Loucy (cell line): ENCODE measurements around the gene STARD13.

Experiments
- CTCF ChIP-seq: fragments of 200-600 bp; sonication (generic); conservative IDR thresholded peaks from 2 replicates; pipeline ENCODE4 v1.5.1; 2014; ENCODE audit warnings: mild to moderate bottlenecking, antibody characterized with exemption, low read length
- EZH2phosphoT487 ChIP-seq: fragments of 200-600 bp; IDR thresholded peaks from 2 replicates; pipeline ENCODE4 v1.6.1; 2018; ENCODE audit warnings: antibody characterized with exemption, mild to moderate bottlenecking, moderate library complexity, borderline replicate concordance

DNA sequence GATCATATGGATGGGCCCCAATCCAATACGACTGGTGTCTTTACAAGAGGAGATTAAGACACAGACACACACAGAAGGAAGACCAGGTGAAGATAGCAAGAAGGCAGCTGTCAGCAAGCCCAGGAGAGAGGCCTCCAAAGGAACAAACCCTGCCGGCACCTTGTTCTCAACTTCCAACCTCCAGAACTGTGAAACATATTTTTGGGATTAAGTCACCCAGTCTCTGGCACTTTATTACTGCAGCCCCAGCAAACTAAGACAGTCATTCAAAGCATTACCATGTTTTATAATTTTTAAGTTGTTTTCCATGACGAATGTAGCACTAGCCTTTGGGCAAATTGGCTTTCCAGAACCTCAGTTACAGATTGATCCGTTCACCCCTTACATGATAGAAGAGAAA lies 11.3 kb downstream of the STARD13 start:
- TF ChIP-seq CTCF (no peak), EZH2phosphoT487 (no peak)
